Epithelial cell of proximal tubule (primary cell): ENCODE measurements around the gene DNER. TPM values are rescaled to one million over a fixed set of nuclear protein-coding genes. Genes with fewer than 3 reads are reported as not detected.
"Not testable (repeated sequence)": the region's sequence is repeated elsewhere in the genome, so short reads cannot be mapped to it uniquely, and the experiment has no call there.

ENCODE experiments used
- DNase-seq: peaks from one replicate; pipeline ENCODE4 v3.0.0-alpha.2; 2011; ENCODE audit warnings: low read depth
- H3K4me3 ChIP-seq: 2 replicates; pipeline ENCODE4 v1.5.1; 2011; ENCODE audit warnings: low read depth, mild to moderate bottlenecking, low read length
- total RNA-seq: library from RNA; depleted of rRNA; stranded (reverse); fragments of >200 nt; gene quantifications from 2 replicates; pipeline ENCODE4 v1.2.3, GENCODE V29; 2015
- TF ChIP-seq, protein P1 (sequence below): conservative IDR thresholded peaks from 2 replicates; pipeline ENCODE4 v1.5.1; 2012; ENCODE audit warnings: low read depth, mild to moderate bottlenecking, low read length

The DNER gene
- total RNA-seq, 1 donor from 2014 or later: 2.7 TPM

DNA sequence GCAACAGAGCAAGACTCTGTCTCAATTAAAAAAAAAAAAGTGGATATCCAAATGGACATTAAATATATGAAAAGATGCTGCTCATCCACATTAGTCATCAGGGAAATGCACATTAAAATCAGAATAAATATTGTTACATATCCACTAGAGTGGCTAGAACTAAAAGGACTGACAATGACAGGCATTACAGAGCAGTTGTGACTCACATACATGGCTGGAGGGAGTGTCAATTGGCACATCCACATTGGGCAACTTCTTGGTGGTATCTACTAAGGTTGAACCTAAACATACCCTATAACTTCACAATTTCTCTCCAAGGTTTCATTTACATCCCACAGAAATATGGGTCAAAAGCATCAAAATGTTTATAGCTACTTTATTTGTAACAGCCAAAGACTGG is 14.0 kb upstream of the DNER start:
- DNase-seq: no peak

DNA sequence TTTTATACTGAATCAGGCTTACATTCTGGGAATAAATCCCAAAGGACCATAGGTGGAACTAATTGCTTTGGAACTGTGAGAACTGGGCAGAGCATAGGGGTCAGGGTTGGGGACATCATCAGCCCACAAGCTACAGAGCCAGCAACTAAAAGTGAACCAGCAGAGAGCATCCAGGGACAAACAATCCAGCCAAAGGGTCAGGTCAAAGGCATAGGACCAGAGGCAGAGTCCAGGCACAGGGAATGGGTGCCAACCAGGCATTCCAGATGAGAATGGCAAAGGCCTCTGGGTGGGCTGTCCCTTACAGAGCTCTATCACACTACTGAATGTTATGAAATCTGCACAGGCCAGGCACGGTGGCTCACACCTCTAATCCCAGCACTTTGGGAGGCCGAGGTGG is 12.3 kb upstream of the DNER start:
- no peak overlapping the region for H3K4me3 ChIP-seq
- no peak for DNase-seq
- TF ChIP-seq, protein P1, sequence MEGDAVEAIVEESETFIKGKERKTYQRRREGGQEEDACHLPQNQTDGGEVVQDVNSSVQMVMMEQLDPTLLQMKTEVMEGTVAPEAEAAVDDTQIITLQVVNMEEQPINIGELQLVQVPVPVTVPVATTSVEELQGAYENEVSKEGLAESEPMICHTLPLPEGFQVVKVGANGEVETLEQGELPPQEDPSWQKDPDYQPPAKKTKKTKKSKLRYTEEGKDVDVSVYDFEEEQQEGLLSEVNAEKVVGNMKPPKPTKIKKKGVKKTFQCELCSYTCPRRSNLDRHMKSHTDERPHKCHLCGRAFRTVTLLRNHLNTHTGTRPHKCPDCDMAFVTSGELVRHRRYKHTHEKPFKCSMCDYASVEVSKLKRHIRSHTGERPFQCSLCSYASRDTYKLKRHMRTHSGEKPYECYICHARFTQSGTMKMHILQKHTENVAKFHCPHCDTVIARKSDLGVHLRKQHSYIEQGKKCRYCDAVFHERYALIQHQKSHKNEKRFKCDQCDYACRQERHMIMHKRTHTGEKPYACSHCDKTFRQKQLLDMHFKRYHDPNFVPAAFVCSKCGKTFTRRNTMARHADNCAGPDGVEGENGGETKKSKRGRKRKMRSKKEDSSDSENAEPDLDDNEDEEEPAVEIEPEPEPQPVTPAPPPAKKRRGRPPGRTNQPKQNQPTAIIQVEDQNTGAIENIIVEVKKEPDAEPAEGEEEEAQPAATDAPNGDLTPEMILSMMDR: no peak

More for the DNA sequence above, 14.0 kb upstream of the DNER start:
- no peak overlapping the region for H3K4me3 ChIP-seq
- TF ChIP-seq, protein P1: no peak

DNA sequence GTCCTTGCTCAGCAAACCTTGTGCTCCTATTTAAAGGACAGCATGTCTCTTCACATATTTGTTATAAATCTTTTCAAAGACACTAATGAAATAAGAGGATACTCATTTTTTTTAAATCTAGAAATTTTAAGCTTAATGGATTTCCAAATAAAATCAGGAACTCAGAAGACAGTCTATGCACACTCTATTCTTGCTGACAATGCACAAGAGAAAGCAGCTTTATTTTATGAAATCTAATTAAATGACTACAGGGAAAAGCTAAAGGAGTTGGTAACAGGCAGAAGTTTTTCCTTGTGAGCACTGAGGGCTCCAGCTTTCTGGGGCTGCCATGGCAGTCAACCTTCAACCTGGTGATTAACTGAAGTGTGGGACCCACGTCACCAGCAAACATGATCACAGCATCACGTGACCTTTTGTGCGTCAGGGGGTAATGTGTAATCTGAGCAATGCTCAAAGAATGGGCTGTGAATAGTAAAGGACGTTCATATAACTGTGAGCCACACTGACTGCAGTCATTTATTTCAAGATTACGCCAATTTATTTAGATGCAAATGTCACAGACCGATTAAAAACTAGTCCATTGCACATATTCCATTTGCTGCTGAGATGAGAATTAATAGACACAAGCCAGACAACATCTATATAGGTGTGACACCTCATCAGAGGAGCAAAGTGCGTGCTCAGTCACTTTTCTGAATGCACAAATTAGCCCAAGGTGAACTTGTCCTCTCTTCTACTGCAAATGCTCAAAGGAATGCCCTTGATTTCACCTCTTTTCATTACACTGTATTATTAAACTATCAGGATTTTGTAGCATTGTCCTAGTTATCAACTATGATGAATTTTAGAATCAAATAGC is 11.6 kb upstream of the DNER start:
- peak; percentile 73 for DNase-seq
- TF ChIP-seq, protein P1: no peak
- no peak overlapping the region for H3K4me3 ChIP-seq

DNA sequence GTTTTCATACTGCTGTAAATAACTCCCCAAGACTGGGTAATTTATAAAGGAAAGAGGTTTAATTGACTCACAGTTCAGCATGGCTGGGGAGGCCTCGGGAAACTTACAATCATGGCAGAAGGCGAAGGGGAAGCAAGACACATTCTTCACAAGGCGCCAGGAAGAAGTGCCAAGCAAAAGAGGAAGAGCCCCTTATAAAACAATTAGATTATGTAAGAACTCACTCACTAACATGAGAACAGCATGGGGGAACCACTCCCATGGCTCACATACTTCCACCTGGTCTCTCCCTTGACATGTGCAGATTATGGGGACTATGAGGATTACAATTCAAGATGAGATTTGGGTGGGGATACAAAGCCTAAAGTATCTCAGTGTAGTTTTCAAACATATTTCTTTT is 8.8 kb upstream of the DNER start:
- DNase-seq, H3K4me3 ChIP-seq: not testable (repeated sequence)

DNA sequence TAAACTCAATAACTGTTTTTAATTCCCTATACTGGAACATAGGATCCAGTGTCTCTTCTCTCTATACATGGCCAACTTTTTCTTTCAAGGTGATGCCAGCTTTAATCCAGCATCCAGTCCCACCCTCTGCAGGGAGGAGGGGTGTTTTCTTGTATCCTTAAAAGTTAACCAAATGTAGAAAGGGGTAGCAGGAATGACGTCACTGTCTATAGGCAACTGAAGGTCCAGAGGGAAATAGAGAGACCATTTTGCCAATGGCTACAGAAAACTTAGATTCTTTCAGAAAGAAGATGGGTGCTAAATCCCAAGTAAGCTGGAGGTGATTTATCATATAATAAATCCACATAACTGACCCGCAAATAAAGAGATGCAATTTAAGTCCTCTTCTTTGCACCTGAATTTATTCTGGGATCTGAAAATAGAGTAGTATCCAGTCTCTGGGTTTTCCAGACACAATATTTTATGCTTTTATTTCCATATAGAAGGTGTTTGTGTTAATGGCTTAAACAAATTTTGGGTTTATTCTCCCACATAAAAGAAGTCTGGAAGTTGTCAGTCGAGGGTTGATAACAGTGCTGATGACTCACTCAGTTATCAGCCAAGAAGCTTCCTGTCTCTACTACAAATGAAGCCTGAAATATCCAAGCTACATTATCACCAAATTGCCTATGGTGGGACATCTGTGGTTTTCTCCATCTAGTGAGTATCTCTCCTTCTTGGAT is 5.7 kb upstream of the DNER start:
- TF ChIP-seq, protein P1: no peak
- no peak overlapping the region for H3K4me3 ChIP-seq
- no peak for DNase-seq

DNA sequence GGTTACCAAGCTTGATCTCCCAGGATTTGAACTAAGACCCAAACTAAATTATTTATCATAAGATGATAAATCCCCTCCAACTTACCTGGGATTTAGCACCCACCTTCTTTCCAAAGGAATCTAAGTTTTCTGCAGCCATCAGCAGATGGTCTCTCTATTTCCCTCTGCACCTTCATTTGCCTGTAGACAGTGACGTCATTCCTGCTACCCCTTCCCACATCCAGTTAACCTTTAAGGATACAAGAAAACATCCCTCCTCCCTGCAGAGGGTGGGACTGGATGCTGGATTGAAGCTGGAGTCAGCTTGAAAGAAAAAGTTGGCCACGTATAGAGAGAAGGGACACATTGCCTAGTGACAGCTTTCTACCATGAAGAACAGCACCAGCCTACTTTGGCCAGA is 3.7 kb upstream of the DNER start:
- DNase-seq: no peak
- TF ChIP-seq, protein P1: no peak
- H3K4me3 ChIP-seq: no peak overlapping the region

DNA sequence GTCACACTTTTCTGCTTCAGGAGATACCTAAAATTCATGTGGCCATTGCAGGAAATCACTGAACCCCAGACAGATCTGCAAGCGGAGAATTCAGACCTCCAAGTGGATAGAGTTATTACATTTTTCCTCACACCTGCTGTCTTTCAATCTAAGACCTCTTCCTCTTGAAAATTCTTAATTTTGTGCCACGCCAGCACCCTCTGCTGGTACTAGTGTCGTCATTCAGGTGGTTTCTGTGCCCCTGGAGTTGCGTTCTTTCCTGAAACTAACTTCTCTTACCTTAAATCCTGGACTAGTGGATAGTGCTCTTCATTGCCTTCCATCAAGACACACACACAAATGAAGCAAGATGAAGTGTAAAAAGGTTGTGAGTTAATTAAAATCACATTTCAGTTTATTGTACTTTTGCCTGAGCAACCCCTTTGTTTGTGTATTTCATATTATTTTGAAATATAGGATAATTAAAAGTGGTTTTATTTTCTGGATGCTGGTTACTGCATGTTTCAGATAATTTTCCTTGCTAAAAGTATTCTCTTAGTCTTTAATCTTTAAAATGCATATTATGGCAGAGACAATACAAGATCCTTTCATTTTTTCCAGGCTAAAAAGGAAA is 1.6 kb upstream of the DNER start:
- no peak for DNase-seq
- TF ChIP-seq, protein P1: peak; percentile 71
- no peak overlapping the region for H3K4me3 ChIP-seq
